Upper lobe of right lung (tissue), 1 donor: ENCODE results near the gene PPM1A. TPM values are rescaled to one million over a fixed set of nuclear protein-coding genes. Genes with fewer than 3 reads are reported as not detected.

Source experiments
- ATAC-seq: fragments of 200-7000 bp; cut with Tn5 transposase; one replicate; pipeline ENCODE4 v1.9.1; 2020; ENCODE audit warnings: mild to moderate bottlenecking, moderate library complexity
- DNase-seq: peaks from one replicate; pipeline ENCODE4 v3.0.0-alpha.2; 2020
- H3K27ac ChIP-seq: fragments of 200-600 bp; one replicate; pipeline ENCODE4 v1.8.0; 2022
- H3K27me3 ChIP-seq: fragments of 200-600 bp; one replicate; pipeline ENCODE4 v1.8.0; 2022; ENCODE audit warnings: mild to moderate bottlenecking
- H3K36me3 ChIP-seq: fragments of 200-600 bp; one replicate; pipeline ENCODE4 v1.8.0; 2022
- H3K4me1 ChIP-seq: fragments of 200-600 bp; one replicate; pipeline ENCODE4 v1.8.0; 2022
- H3K4me3 ChIP-seq: fragments of 200-600 bp; one replicate; pipeline ENCODE4 v1.8.0; 2022; ENCODE audit warnings: mild to moderate bottlenecking
- H3K9me3 ChIP-seq: fragments of 200-600 bp; one replicate; pipeline ENCODE4 v1.8.0; 2022
- intact Hi-C: fragments of 100-400 bp; cut with DNase I; formaldehyde crosslinking; loops from one replicate; pipeline ENCODE4 v1.11.0; 2022
- long read RNA-seq: library from polyadenylated mRNA; unstranded; transcript quantifications from one replicate; pipeline ENCODE4 v2.0.0, GENCODE V29; 2021
- total RNA-seq: library from RNA; stranded (reverse); fragmentation: NEBNext Ultra II Directional; extraction: Animal tissue kit (Norgen Biotek cat#: 25700); gene quantifications from one replicate; pipeline ENCODE4 v1.2.1, GENCODE V29; 2021
- TF ChIP-seq, protein P1 (sequence below): fragments of 200-600 bp; IDR thresholded peaks from one replicate; pipeline ENCODE4 v1.8.0; 2022; ENCODE audit warnings: antibody characterized with exemption
- donor health status: DM: no; HTN: yes; CAD: no; lungs with severe emphysema.

PPM1A gene
- 50.2 TPM for total RNA-seq
- long read RNA-seq, full-length matches to known transcripts: 70 of 113 reads
- long read RNA-seq, partial matches to known transcripts: 14 of 113 reads
- long read RNA-seq, other reads (novel, unspliced or antisense): 29 of 113 reads

- H3K4me3 ChIP-seq: peak within 1 kb of the TSS; percentile 65
- TF ChIP-seq, protein P1, sequence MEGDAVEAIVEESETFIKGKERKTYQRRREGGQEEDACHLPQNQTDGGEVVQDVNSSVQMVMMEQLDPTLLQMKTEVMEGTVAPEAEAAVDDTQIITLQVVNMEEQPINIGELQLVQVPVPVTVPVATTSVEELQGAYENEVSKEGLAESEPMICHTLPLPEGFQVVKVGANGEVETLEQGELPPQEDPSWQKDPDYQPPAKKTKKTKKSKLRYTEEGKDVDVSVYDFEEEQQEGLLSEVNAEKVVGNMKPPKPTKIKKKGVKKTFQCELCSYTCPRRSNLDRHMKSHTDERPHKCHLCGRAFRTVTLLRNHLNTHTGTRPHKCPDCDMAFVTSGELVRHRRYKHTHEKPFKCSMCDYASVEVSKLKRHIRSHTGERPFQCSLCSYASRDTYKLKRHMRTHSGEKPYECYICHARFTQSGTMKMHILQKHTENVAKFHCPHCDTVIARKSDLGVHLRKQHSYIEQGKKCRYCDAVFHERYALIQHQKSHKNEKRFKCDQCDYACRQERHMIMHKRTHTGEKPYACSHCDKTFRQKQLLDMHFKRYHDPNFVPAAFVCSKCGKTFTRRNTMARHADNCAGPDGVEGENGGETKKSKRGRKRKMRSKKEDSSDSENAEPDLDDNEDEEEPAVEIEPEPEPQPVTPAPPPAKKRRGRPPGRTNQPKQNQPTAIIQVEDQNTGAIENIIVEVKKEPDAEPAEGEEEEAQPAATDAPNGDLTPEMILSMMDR: no peak
- H3K4me1 ChIP-seq: peaks cover 34% of the 10 kb centered on the region
- no peaks in the 10 kb centered on the region for H3K27me3 ChIP-seq
- DNase-seq: peak; percentile 98
- peak within 1 kb of the TSS; percentile 97 for H3K27ac ChIP-seq
- H3K9me3 ChIP-seq: no peaks in the 10 kb centered on the region
- intact Hi-C loops: no loop called here
- no peaks in the 10 kb centered on the region for H3K36me3 ChIP-seq
- peak; percentile 96 for ATAC-seq
Measured at GRCh38 chr14:60248697-60249318, at the start of gene PPM1A. Gene PPM1A, plus strand, starts transcription at chr14:60249221. Its CDS starts 33,483 bp downstream, at chr14:60282704.

GRCh38 chr14:60199321-60199720 lies 49.7 kb upstream of the PPM1A start:
- TF ChIP-seq, protein P1: no peak
- intact Hi-C loops: no loop called here
- DNase-seq: no peak
- H3K4me1 ChIP-seq: no peaks in the 10 kb centered on the region
- no peaks in the 10 kb centered on the region for H3K9me3 ChIP-seq
- H3K27me3 ChIP-seq: no peaks in the 10 kb centered on the region
- no peak overlapping the region for H3K27ac ChIP-seq
- no peaks in the 10 kb centered on the region for H3K36me3 ChIP-seq
- no peak for ATAC-seq
- H3K4me3 ChIP-seq: no peak overlapping the region

DNA sequence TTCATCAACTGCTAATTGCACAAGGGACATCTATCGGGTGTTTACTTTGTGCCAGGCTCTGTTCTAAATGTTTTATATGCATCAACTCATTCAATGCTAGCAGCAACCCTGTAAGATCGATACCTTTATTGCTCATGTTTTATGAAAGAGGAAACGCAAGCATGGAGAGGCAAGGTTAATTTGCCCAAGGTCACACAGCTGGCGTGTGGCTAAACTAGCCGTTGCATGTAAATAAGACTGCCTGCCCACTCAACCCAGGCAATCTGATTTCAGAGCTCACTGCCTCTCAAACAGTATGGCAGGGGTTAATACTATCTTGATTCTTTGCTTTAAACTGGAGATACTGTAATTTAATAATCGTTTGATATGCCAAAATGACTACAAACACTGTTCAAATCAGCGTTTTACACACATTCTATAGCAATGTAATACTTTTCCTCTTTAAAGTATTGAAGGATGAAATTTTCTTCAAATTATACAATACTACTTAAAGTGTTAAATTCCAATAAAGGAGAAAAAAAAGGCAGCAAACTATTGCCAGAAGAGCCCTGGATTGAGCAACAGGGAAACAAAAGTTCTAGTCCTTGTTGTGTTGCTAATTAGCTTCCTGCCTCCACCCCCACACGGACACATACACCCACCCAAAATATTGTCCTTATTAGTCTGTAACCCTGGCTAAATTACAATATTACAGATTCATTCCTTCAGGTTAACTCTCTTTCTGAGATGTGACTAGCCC lies 44.7 kb upstream of the PPM1A start:
- no peaks in the 10 kb centered on the region for H3K27me3 ChIP-seq
- DNase-seq (no peak), ATAC-seq (no peak)
- no peaks in the 10 kb centered on the region for H3K4me1 ChIP-seq
- H3K4me3 ChIP-seq: no peak overlapping the region
- intact Hi-C loops: no loop called here
- TF ChIP-seq, protein P1: no peak
- no peaks in the 10 kb centered on the region for H3K9me3 ChIP-seq
- H3K36me3 ChIP-seq: no peaks in the 10 kb centered on the region
- no peak overlapping the region for H3K27ac ChIP-seq

- intact Hi-C loops: no loop called here
- Histone ChIP-seq H3K4me3 (no peak overlapping the region), H3K27me3 (no peaks in the 10 kb centered on the region), H3K4me1 (no peaks in the 10 kb centered on the region), H3K9me3 (no peaks in the 10 kb centered on the region), H3K36me3 (no peaks in the 10 kb centered on the region), H3K27ac (no peak overlapping the region)
- no peak for DNase-seq
- no peak for ATAC-seq
- TF ChIP-seq, protein P1: no peak
Measured at GRCh38 chr14:60204843-60205774, 43.9 kb upstream of the PPM1A start.

GRCh38 chr14:60206249-60206670 lies 42.8 kb upstream of the PPM1A start:
- intact Hi-C loops: no loop called here
- DNase-seq (no peak), ATAC-seq (no peak)
- H3K9me3 ChIP-seq: no peaks in the 10 kb centered on the region
- no peak overlapping the region for H3K4me3 ChIP-seq
- H3K27me3 ChIP-seq: no peaks in the 10 kb centered on the region
- H3K4me1 ChIP-seq: no peaks in the 10 kb centered on the region
- H3K36me3 ChIP-seq: no peaks in the 10 kb centered on the region
- no peak overlapping the region for H3K27ac ChIP-seq
- TF ChIP-seq, protein P1: no peak
